MCF 10A (cell line): ENCODE measurements around the gene PROX1. TPM values are rescaled to one million over a fixed set of nuclear protein-coding genes. Genes with fewer than 3 reads are reported as not detected.
"Not testable (repeated sequence)": the region's sequence is repeated elsewhere in the genome, so short reads cannot be mapped to it uniquely, and the experiment has no call there.

Source experiments
- BruUV-seq: library from RNA; stranded (reverse); fragments of 400-500 nt; replicated peaks from 2 replicates; lab custom pipeline; 2021; lab: Mats Ljungman, UMichigan
- CTCF ChIA-PET: fragments of 300-600 bp; sonication (Branson Sonifier 250); formaldehyde crosslinking; extraction: SDS; loops from one replicate; lab custom pipeline; 2021; ENCODE audit warnings: antibody characterized with exemption, inconsistent platforms; lab: Yijun Ruan, JAX
- POLR2A ChIA-PET: fragments of 300-600, 350-650 bp; sonication (Branson Sonifier 250); formaldehyde crosslinking; extraction: SDS; loops from one replicate; lab custom pipeline; 2020; ENCODE audit warnings: antibody characterized with exemption, inconsistent platforms; lab: Yijun Ruan, JAX
- DNase-seq: peaks from one replicate; pipeline ENCODE4 v3.0.0-alpha.2; 2018; ENCODE audit not compliant: unreplicated experiment
- H3K27ac Mint-ChIP-seq: one replicate; pipeline ENCODE4 v1.8.0; 2022; ENCODE audit warnings: mild to moderate bottlenecking, low read depth, mixed read lengths; ENCODE audit not compliant: unreplicated experiment
- H3K27me3 Mint-ChIP-seq: one replicate; pipeline ENCODE4 v1.8.0; 2022; ENCODE audit warnings: mixed read lengths; ENCODE audit not compliant: insufficient read depth, unreplicated experiment
- H3K36me3 Mint-ChIP-seq: one replicate; pipeline ENCODE4 v1.8.0; 2022; ENCODE audit warnings: mild to moderate bottlenecking, moderate library complexity, mixed read lengths; ENCODE audit not compliant: insufficient read depth, unreplicated experiment
- H3K4me1 Mint-ChIP-seq: one replicate; pipeline ENCODE4 v1.8.0; 2022; ENCODE audit warnings: mixed read lengths; ENCODE audit not compliant: insufficient read depth, unreplicated experiment
- H3K4me3 Mint-ChIP-seq: one replicate; pipeline ENCODE4 v1.8.0; 2022; ENCODE audit warnings: mild to moderate bottlenecking, moderate library complexity, mixed read lengths; ENCODE audit not compliant: unreplicated experiment
- H3K9me3 Mint-ChIP-seq: one replicate; pipeline ENCODE4 v1.8.0; 2022; ENCODE audit warnings: mixed read lengths; ENCODE audit not compliant: unreplicated experiment
- CTCF ChIP-seq: fragments of 200-600 bp; IDR thresholded peaks from one replicate; pipeline ENCODE4 v1.8.0; 2022; ENCODE audit warnings: antibody characterized with exemption, mild to moderate bottlenecking; ENCODE audit not compliant: unreplicated experiment
- intact Hi-C: fragments of 100-400 bp; cut with micrococcal nuclease; formaldehyde crosslinking; loops from 2 replicates; pipeline ENCODE4 v1.14.1; 2022
- total RNA-seq: library from RNA; stranded (reverse); gene quantifications from 2 replicates; pipeline ENCODE4 v1.2.3, GENCODE V29; 2022

Gene PROX1
- total RNA-seq, 1 experiment from 2014 or later = 0.61 TPM

GRCh38 chr1:214085325-214085724 lies 97.6 kb downstream of the PROX1 start:
- no peaks in the 10 kb centered on the region for H3K4me1 Mint-ChIP-seq

DNA sequence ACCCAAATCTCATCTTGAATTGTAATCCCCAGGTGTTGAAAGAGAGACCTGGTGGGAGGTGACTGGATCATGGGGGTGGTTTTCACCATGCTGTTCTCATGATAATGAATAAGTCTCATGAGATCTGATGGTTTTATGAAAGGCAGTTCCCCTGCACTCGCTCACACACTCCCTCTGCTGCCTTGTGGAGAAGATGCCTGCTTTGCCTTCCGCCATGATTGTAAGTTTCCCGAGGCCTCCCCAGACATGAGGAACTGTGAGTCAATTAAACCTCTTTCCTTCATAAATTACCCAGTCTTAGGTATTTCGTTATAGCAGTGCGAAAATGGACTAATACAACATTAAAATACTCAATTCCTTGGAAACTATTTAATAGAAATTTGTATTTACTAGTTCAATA lies 99.2 kb downstream of the PROX1 start:
- TF ChIP-seq CTCF = no peak
- Mint-ChIP-seq H3K4me3 (no peak overlapping the region), H3K36me3 (no peaks in the 10 kb centered on the region), H3K27me3 (peaks cover 55% of the 10 kb centered on the region), H3K4me1 (no peaks in the 10 kb centered on the region), H3K27ac (no peak overlapping the region), H3K9me3 (no peaks in the 10 kb centered on the region)
- CTCF ChIA-PET = interaction anchor here (0.6 kb wide), 1 partner anchor 14 kb away, joined by 3 read pairs; no protein-coding TSS in a partner anchor
- no peak for DNase-seq
- intact Hi-C loops = no loop called here
- no TSS peak for BruUV-seq
- POLR2A ChIA-PET = no interaction called here

More at GRCh38 chr1:214085325-214085724, 97.6 kb downstream of the PROX1 start:
- no peaks in the 10 kb centered on the region for H3K9me3 Mint-ChIP-seq
- no peak for TF ChIP-seq CTCF
- no peaks in the 10 kb centered on the region for H3K36me3 Mint-ChIP-seq
- CTCF ChIA-PET = interaction anchor here (0.5 to 0.9 kb wide), 4 partner anchors 9 to 340 kb away, joined by 3 to 5 read pairs (median 4); no protein-coding TSS in a partner anchor
- peaks cover 42% of the 10 kb centered on the region for H3K27me3 Mint-ChIP-seq
- H3K4me3 Mint-ChIP-seq = no peak overlapping the region
- intact Hi-C loops = no loop called here
- H3K27ac Mint-ChIP-seq = no peak overlapping the region
- no peak for DNase-seq
- no TSS peak for BruUV-seq
- POLR2A ChIA-PET = no interaction called here

DNA sequence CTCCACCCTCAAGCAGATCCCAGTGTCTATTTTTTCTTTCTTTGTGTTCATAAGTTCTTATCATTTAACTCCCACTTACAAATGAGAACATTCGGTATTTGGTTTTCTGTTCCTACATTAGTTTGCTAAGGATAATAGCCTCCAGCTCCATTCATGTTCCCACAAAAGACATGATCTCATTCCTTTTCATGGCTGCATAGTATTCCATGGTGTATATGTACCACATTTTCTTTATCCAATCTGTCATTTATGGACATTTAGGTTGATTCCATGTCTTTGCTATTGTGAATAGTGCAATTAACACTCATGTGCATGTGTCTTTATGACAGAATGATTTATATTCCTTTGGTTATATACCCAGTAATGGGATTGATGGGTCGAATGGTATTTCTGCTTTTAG lies 101.2 kb downstream of the PROX1 start:
- peaks cover 75% of the 10 kb centered on the region for H3K27me3 Mint-ChIP-seq
- POLR2A ChIA-PET, H3K27ac Mint-ChIP-seq, H3K9me3 Mint-ChIP-seq, H3K36me3 Mint-ChIP-seq, H3K4me1 Mint-ChIP-seq, H3K4me3 Mint-ChIP-seq, BruUV-seq, DNase-seq, intact Hi-C loops: not testable (repeated sequence)
- CTCF ChIA-PET = interaction anchor here (0.8 kb wide), 1 partner anchor 125 kb away, joined by 3 read pairs; no protein-coding TSS in a partner anchor
